K562 (cell line): Measurements from ENCODE around the gene SLC3A2. TPM values are rescaled to one million over a fixed set of nuclear protein-coding genes. Genes with fewer than 3 reads are reported as not detected.

Source experiments
- FOXM1 ChIP-seq, 2 experiments: fragments of 450-650 bp in 1 of 2; sonication (generic) in 1 of 2; formaldehyde crosslinking in 1 of 2; IDR thresholded peaks; 2 replicates each; pipeline versions ENCODE4 v1.6.1 to v1.9.0; 2017 to 2022; ENCODE audit warnings: low read depth in 2 of 2, mild to moderate bottlenecking in 2 of 2, missing genetic modification reagents in 1 of 2, moderate library complexity in 1 of 2
- FUS ChIP-seq: fragments of 200-400 bp; formaldehyde crosslinking; optimal IDR thresholded peaks from 2 replicates; pipeline ENCODE3; 2017; ENCODE audit warnings: low read depth, low read length
- SIRT6 ChIP-seq: IDR thresholded peaks from one replicate; pipeline ENCODE4 v1.6.1; 2012; ENCODE audit warnings: low read depth, mild to moderate bottlenecking, control low read depth, inconsistent platforms, low read length, moderate library complexity
- SRSF1 ChIP-seq: fragments of 200-400 bp; formaldehyde crosslinking; IDR thresholded peaks from 2 replicates; pipeline ENCODE4 v1.6.1; 2017; ENCODE audit warnings: mild to moderate bottlenecking, low read depth, low read length, moderate library complexity
- polyA plus RNA-seq, 8 experiments: library from polyadenylated mRNA; depleted of rRNA in 4 of 8; stranded (reverse) in 5 of 8; unstranded in 3 of 8; fragments of >200 nt; fragmentation: Nextera tagmentation in 2 of 8; fragmentation: Illumina TruSeq in 1 of 8; extraction: Ambion mirVana in 2 of 8; extraction: Trizol in 1 of 8; gene quantifications; 2 replicates each; pipeline versions ENCODE4 v1.2.1 to v1.2.3, GENCODE V29; 2011 to 2014; ENCODE audit warnings: inconsistent platforms in 1 of 8, missing spikeins in 1 of 8
- total RNA-seq, 7 experiments: library from RNA; depleted of rRNA in 6 of 7; stranded (reverse); fragments of >200 nt in 6 of 7; fragmentation: Illumina TruSeq in 2 of 7; extraction: Trizol in 2 of 7; gene quantifications; 2 replicates each; pipeline versions ENCODE4 v1.2.1 to v1.2.3, GENCODE V29; 2011 to 2021; ENCODE audit warnings: low replicate concordance in 1 of 7
- TF ChIP-seq, protein P1 (sequence below): fragments of 250-450 bp; sonication (Bioruptor Pico); IDR thresholded peaks from 2 replicates; pipeline ENCODE4 v1.5.0; 2021
- TF ChIP-seq, protein P2 (sequence below): fragments of 250-450 bp; sonication (Bioruptor Pico); IDR thresholded peaks from 2 replicates; pipeline ENCODE4 v1.4.0; 2020
- TF ChIP-seq, protein P3 (sequence below): fragments of 450-650 bp; formaldehyde crosslinking; IDR thresholded peaks from 2 replicates; pipeline ENCODE4 v1.4.0; 2020; ENCODE audit warnings: mild to moderate bottlenecking
- TF ChIP-seq, protein P4 (sequence below): sonication (generic); formaldehyde crosslinking; IDR thresholded peaks from 2 replicates; pipeline ENCODE4 v1.4.0; 2020; ENCODE audit warnings: mild to moderate bottlenecking, missing genetic modification reagents
- TF ChIP-seq, protein P5 (sequence below): fragments of 200-600 bp; sonication (generic); IDR thresholded peaks from one replicate; pipeline ENCODE4 v1.6.1; 2012; ENCODE audit warnings: mild to moderate bottlenecking, low read depth, low read length, inconsistent platforms

Gene SLC3A2
- total and polyA plus RNA-seq, 9 of the 15 experiments (the other 6 are each of a cell fraction or from before 2014, with no cell fraction given) = 20.0 to 296 (median 214) TPM

DNA sequence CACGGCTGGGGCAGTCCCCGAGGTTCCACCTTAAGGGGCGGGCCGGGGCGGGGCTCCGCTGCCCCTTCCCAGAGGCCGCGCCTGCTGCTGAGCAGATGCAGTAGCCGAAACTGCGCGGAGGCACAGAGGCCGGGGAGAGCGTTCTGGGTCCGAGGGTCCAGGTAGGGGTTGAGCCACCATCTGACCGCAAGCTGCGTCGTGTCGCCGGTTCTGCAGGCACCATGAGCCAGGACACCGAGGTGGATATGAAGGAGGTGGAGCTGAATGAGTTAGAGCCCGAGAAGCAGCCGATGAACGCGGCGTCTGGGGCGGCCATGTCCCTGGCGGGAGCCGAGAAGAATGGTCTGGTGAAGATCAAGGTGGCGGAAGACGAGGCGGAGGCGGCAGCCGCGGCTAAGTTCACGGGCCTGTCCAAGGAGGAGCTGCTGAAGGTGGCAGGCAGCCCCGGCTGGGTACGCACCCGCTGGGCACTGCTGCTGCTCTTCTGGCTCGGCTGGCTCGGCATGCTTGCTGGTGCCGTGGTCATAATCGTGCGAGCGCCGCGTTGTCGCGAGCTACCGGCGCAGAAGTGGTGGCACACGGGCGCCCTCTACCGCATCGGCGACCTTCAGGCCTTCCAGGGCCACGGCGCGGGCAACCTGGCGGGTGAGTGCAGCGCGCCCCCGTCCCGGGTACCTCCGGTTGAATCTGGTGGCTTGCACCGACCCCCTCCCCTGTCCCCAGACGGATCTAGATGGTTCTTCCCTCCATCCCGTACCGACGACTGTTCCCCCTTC lies at the start of gene SLC3A2 (continued):
- TF ChIP-seq, protein P1, sequence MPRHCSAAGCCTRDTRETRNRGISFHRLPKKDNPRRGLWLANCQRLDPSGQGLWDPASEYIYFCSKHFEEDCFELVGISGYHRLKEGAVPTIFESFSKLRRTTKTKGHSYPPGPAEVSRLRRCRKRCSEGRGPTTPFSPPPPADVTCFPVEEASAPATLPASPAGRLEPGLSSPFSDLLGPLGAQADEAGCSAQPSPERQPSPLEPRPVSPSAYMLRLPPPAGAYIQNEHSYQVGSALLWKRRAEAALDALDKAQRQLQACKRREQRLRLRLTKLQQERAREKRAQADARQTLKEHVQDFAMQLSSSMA (CRISPR knock-in tag) = no peak; the same call in 1 of the 2 replicates
- TF ChIP-seq, protein P2, sequence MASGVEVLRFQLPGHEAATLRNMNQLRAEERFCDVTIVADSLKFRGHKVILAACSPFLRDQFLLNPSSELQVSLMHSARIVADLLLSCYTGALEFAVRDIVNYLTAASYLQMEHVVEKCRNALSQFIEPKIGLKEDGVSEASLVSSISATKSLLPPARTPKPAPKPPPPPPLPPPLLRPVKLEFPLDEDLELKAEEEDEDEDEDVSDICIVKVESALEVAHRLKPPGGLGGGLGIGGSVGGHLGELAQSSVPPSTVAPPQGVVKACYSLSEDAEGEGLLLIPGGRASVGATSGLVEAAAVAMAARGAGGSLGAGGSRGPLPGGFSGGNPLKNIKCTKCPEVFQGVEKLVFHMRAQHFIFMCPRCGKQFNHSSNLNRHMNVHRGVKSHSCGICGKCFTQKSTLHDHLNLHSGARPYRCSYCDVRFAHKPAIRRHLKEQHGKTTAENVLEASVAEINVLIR (CRISPR knock-in tag) = peak; percentile 46; the same call in 1 of the 2 replicates
- TF ChIP-seq SIRT6 = peak; percentile 79
- TF ChIP-seq SRSF1 = peak; percentile 84; the same call in 1 of the 2 replicates
- TF ChIP-seq, protein P3, sequence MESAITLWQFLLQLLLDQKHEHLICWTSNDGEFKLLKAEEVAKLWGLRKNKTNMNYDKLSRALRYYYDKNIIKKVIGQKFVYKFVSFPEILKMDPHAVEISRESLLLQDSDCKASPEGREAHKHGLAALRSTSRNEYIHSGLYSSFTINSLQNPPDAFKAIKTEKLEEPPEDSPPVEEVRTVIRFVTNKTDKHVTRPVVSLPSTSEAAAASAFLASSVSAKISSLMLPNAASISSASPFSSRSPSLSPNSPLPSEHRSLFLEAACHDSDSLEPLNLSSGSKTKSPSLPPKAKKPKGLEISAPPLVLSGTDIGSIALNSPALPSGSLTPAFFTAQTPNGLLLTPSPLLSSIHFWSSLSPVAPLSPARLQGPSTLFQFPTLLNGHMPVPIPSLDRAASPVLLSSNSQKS (CRISPR knock-in tag) = no peak
- TF ChIP-seq, protein P4, sequence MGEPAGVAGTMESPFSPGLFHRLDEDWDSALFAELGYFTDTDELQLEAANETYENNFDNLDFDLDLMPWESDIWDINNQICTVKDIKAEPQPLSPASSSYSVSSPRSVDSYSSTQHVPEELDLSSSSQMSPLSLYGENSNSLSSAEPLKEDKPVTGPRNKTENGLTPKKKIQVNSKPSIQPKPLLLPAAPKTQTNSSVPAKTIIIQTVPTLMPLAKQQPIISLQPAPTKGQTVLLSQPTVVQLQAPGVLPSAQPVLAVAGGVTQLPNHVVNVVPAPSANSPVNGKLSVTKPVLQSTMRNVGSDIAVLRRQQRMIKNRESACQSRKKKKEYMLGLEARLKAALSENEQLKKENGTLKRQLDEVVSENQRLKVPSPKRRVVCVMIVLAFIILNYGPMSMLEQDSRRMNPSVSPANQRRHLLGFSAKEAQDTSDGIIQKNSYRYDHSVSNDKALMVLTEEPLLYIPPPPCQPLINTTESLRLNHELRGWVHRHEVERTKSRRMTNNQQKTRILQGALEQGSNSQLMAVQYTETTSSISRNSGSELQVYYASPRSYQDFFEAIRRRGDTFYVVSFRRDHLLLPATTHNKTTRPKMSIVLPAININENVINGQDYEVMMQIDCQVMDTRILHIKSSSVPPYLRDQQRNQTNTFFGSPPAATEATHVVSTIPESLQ (CRISPR knock-in tag) = peak; percentile 95; the same call in 1 of the 2 replicates
- TF ChIP-seq FOXM1 (IDR thresholded peaks at IDR 0.05; ENCODE audit: low read depth) = no peak
- TF ChIP-seq FOXM1 (CRISPR knock-in tag; IDR thresholded peaks at IDR 0.05; ENCODE audit: low read depth) = peak; percentile 95
- TF ChIP-seq, protein P5, sequence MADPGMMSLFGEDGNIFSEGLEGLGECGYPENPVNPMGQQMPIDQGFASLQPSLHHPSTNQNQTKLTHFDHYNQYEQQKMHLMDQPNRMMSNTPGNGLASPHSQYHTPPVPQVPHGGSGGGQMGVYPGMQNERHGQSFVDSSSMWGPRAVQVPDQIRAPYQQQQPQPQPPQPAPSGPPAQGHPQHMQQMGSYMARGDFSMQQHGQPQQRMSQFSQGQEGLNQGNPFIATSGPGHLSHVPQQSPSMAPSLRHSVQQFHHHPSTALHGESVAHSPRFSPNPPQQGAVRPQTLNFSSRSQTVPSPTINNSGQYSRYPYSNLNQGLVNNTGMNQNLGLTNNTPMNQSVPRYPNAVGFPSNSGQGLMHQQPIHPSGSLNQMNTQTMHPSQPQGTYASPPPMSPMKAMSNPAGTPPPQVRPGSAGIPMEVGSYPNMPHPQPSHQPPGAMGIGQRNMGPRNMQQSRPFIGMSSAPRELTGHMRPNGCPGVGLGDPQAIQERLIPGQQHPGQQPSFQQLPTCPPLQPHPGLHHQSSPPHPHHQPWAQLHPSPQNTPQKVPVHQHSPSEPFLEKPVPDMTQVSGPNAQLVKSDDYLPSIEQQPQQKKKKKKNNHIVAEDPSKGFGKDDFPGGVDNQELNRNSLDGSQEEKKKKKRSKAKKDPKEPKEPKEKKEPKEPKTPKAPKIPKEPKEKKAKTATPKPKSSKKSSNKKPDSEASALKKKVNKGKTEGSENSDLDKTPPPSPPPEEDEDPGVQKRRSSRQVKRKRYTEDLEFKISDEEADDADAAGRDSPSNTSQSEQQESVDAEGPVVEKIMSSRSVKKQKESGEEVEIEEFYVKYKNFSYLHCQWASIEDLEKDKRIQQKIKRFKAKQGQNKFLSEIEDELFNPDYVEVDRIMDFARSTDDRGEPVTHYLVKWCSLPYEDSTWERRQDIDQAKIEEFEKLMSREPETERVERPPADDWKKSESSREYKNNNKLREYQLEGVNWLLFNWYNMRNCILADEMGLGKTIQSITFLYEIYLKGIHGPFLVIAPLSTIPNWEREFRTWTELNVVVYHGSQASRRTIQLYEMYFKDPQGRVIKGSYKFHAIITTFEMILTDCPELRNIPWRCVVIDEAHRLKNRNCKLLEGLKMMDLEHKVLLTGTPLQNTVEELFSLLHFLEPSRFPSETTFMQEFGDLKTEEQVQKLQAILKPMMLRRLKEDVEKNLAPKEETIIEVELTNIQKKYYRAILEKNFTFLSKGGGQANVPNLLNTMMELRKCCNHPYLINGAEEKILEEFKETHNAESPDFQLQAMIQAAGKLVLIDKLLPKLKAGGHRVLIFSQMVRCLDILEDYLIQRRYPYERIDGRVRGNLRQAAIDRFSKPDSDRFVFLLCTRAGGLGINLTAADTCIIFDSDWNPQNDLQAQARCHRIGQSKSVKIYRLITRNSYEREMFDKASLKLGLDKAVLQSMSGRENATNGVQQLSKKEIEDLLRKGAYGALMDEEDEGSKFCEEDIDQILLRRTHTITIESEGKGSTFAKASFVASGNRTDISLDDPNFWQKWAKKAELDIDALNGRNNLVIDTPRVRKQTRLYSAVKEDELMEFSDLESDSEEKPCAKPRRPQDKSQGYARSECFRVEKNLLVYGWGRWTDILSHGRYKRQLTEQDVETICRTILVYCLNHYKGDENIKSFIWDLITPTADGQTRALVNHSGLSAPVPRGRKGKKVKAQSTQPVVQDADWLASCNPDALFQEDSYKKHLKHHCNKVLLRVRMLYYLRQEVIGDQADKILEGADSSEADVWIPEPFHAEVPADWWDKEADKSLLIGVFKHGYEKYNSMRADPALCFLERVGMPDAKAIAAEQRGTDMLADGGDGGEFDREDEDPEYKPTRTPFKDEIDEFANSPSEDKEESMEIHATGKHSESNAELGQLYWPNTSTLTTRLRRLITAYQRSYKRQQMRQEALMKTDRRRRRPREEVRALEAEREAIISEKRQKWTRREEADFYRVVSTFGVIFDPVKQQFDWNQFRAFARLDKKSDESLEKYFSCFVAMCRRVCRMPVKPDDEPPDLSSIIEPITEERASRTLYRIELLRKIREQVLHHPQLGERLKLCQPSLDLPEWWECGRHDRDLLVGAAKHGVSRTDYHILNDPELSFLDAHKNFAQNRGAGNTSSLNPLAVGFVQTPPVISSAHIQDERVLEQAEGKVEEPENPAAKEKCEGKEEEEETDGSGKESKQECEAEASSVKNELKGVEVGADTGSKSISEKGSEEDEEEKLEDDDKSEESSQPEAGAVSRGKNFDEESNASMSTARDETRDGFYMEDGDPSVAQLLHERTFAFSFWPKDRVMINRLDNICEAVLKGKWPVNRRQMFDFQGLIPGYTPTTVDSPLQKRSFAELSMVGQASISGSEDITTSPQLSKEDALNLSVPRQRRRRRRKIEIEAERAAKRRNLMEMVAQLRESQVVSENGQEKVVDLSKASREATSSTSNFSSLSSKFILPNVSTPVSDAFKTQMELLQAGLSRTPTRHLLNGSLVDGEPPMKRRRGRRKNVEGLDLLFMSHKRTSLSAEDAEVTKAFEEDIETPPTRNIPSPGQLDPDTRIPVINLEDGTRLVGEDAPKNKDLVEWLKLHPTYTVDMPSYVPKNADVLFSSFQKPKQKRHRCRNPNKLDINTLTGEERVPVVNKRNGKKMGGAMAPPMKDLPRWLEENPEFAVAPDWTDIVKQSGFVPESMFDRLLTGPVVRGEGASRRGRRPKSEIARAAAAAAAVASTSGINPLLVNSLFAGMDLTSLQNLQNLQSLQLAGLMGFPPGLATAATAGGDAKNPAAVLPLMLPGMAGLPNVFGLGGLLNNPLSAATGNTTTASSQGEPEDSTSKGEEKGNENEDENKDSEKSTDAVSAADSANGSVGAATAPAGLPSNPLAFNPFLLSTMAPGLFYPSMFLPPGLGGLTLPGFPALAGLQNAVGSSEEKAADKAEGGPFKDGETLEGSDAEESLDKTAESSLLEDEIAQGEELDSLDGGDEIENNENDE = peak; percentile 56
- peak; percentile 70 for TF ChIP-seq FUS
